Left ventricle myocardium superior (tissue), 1 donor: ENCODE results near the gene LRRC55. TPM values are rescaled to one million over a fixed set of nuclear protein-coding genes. Genes with fewer than 3 reads are reported as not detected.

Experiments
- ATAC-seq: fragments of 200-7000 bp; cut with Tn5 transposase; one replicate; pipeline ENCODE4 v1.9.1; 2020; ENCODE audit warnings: mild to moderate bottlenecking, moderate library complexity
- DNase-seq: peaks from one replicate; pipeline ENCODE4 v3.0.0-alpha.2; 2020
- intact Hi-C: fragments of 100-400 bp; cut with micrococcal nuclease; formaldehyde crosslinking; loops from one replicate; pipeline ENCODE4 v1.11.0; 2022
- total RNA-seq: library from RNA; stranded (reverse); fragmentation: NEBNext Ultra II Directional; extraction: Animal tissue kit (Norgen Biotek cat#: 25700); gene quantifications from one replicate; pipeline ENCODE4 v1.2.1, GENCODE V29; 2021
- donor health status: DM: no; HTN: yes; CAD: no; lungs with severe emphysema.

LRRC55 gene
- total RNA-seq, 1 donor from 2014 or later, result 0.35 TPM

- DNase-seq (no peak), ATAC-seq (no peak)
- intact Hi-C loops, result no loop called here
Observed at GRCh38 chr11:57224537-57224936, 42.8 kb downstream of the LRRC55 start.

- intact Hi-C loops, result no loop called here
- DNase-seq (no peak), ATAC-seq (no peak)
Observed at GRCh38 chr11:57228600-57228999, 46.8 kb downstream of the LRRC55 start.

GRCh38 chr11:57230316-57230715 lies 48.6 kb downstream of the LRRC55 start:
- peak; percentile 19 for ATAC-seq
- no peak for DNase-seq
- intact Hi-C loops, result no loop called here

- DNase-seq (peak; percentile 27), ATAC-seq (peak; percentile 76)
- intact Hi-C loops, result no loop called here
Observed at GRCh38 chr11:57230791-57231538, 49.2 kb downstream of the LRRC55 start.

GRCh38 chr11:57231539-57232253 lies 49.9 kb downstream of the LRRC55 start:
- intact Hi-C loops, result no loop called here
- ATAC-seq (no peak), DNase-seq (no peak)

- ATAC-seq (no peak), DNase-seq (no peak)
- intact Hi-C loops, result no loop called here
Observed at GRCh38 chr11:57233702-57234101, 51.9 kb downstream of the LRRC55 start.

- no peak for ATAC-seq
Observed at GRCh38 chr11:57235761-57236703, 54.3 kb downstream of the LRRC55 start.

GRCh38 chr11:57237204-57237681 lies 55.5 kb downstream of the LRRC55 start, which contains the start of gene APLNR:
Gene APLNR (minus strand): TSS chr11:57237250. CDS start chr11:57237004, 246 bp downstream.
- peak; percentile 30 for DNase-seq
- peak; percentile 63 for ATAC-seq
- intact Hi-C loops, result no loop called here

More at GRCh38 chr11:57235761-57236703, 54.3 kb downstream of the LRRC55 start:
- intact Hi-C loops, result no loop called here
- peak; percentile 25 for DNase-seq

GRCh38 chr11:57239348-57239747 lies 57.6 kb downstream of the LRRC55 start:
- DNase-seq (no peak), ATAC-seq (no peak)
- intact Hi-C loops, result no loop called here

GRCh38 chr11:57240007-57240406 lies 58.3 kb downstream of the LRRC55 start:
- ATAC-seq (no peak), DNase-seq (no peak)
- intact Hi-C loops, result loop anchor here (10.0 kb wide), 1 partner anchor 125 kb away; no protein-coding TSS in a partner anchor

GRCh38 chr11:57240757-57241156 lies 59.0 kb downstream of the LRRC55 start:
- DNase-seq (peak; percentile 23), ATAC-seq (peak; percentile 26)
- intact Hi-C loops, result loop anchor here (10.0 kb wide), 1 partner anchor 126 kb away; no protein-coding TSS in a partner anchor

Other genes starting within 250 kb of the LRRC55 start
- gene OR5AK2, start 193.0 kb upstream of the LRRC55 start, total RNA-seq, result not detected
- gene APLNR, start 55.3 kb downstream of the LRRC55 start, total RNA-seq, result 21.0 TPM
- 44.4 TPM for gene TNKS1BP1, start 143.0 kb downstream of the LRRC55 start, total RNA-seq
- gene SSRP1, start 153.9 kb downstream of the LRRC55 start, total RNA-seq, result 38.4 TPM
- 4.5 TPM for gene P2RX3, start 156.4 kb downstream of the LRRC55 start, total RNA-seq
- not detected for gene PRG3, start 199.2 kb downstream of the LRRC55 start, total RNA-seq
- gene PRG2, start 208.7 kb downstream of the LRRC55 start, total RNA-seq, result not detected
- 20.6 TPM for gene SLC43A3, start 245.2 kb downstream of the LRRC55 start, total RNA-seq